Stimulated activated CD8-positive, alpha-beta memory T cell treated with anti-CD3 and anti-CD28 coated beads, Interleukin-12 subunit alpha, Interleukin-12 subunit beta, amount 100 ng/mL, for 4 hours (primary cell): Measurements from ENCODE around the gene CRABP2.

Source experiments
- DNase-seq: peaks from one replicate; pipeline ENCODE4 v3.0.0-alpha.2; 2020; ENCODE audit warnings: low read depth

The CRABP2 gene

GRCh38 chr1:156742017-156742416 is 36.6 kb upstream of the CRABP2 start:
- DNase-seq = no peak

- DNase-seq = no peak
These were observed 36.1 kb upstream of the CRABP2 start for GRCh38 chr1:156741481-156741983.

- peak; percentile 91 for DNase-seq
These were observed 35.5 kb upstream of the CRABP2 start, which contains the start of gene MRPL24 for GRCh38 chr1:156740741-156741480. MRPL24 (minus strand) TSS chr1:156741088; CDS start chr1:156738704, 2,384 bp downstream.

GRCh38 chr1:156740237-156740740 is 34.9 kb upstream of the CRABP2 start:
- DNase-seq = no peak

DNA sequence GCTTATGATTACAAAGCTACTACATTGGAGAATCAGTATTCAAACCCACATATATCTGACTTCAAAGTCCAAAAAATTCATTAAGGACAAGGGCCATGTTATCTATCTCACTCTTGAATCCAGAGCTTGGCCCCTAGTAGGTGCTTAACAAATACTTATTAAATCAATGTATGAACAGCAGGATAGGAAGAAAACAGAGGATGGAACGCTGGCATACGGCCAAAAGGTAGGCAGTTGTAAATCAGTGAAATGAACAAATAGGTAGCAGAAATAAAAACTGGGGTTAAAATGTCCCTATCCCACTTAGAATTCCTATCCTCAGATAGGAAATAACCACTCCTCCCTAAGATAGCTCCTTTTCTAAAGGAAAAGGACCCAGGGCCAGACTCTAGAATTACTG is 33.5 kb upstream of the CRABP2 start:
- no peak for DNase-seq

GRCh38 chr1:156738407-156738806 is 33.0 kb upstream of the CRABP2 start:
- DNase-seq = no peak

- DNase-seq = no peak
These were observed 28.7 kb upstream of the CRABP2 start for GRCh38 chr1:156733989-156734584.

- peak; percentile 88 for DNase-seq
These were observed 23.4 kb upstream of the CRABP2 start, which contains the start of gene ISG20L2 for GRCh38 chr1:156728599-156729462. ISG20L2 (minus strand) TSS chr1:156728766; CDS start chr1:156727652, 1,114 bp downstream.

DNA sequence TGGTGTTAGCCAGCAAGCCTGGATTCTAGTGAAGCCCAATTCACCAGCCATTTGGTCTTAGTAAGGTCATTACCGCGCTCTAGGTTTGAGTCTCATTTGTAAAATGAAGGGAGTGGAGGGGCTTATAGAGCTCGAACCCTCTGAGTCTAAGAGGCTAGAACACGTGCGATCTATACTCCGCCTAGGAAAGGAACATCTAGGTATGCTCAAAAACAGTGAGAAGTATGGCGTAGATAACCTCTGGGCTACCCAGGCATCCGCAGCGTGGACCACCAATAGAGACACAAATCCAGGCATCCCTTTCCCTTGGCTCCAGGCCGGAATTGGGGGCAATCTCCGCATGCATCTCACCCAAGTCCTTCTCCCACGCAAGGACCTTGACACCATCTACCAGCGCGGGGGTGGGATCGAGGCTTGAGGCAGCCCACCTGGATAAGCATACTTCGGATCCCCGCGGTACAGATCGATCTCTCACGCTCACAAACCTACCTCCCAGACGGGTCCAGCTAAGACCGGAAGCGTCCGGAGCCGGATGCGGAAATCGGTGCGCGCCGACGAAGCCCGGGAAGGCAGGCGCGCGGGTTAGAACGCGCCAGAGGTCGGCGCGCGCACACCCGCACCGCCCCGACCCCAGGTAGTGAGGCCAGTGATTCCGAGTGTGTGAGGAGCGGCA is 22.7 kb upstream of the CRABP2 start, which contains the start of gene METTL25B:
Gene METTL25B, plus strand, starts transcription at position 544 of the 673 bp plus-strand sequence. CDS start 636 bp downstream, outside the sequence.
- DNase-seq = no peak

DNA sequence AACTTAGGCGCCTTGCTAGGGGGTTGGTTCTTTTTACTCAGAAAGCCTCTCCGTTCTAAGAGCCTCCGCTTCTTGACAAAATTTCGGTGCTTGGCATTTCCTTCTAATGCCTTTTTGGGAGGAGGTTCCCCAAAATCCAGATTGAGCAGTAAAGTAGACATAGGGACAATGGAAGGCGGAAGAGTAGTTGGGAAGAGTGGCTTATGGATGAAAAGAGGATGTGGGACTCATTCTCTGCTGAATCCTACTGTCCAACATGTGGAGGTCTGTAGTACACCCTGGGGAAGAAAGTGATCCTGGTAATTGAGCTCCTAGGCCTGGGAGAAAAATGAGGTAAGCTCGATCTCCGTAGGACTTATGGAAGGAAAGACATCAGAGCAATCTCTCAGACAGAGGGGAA is 22.1 kb upstream of the CRABP2 start:
- no peak for DNase-seq

- DNase-seq = no peak
These were observed 21.3 kb upstream of the CRABP2 start for GRCh38 chr1:156726549-156727226.

DNA sequence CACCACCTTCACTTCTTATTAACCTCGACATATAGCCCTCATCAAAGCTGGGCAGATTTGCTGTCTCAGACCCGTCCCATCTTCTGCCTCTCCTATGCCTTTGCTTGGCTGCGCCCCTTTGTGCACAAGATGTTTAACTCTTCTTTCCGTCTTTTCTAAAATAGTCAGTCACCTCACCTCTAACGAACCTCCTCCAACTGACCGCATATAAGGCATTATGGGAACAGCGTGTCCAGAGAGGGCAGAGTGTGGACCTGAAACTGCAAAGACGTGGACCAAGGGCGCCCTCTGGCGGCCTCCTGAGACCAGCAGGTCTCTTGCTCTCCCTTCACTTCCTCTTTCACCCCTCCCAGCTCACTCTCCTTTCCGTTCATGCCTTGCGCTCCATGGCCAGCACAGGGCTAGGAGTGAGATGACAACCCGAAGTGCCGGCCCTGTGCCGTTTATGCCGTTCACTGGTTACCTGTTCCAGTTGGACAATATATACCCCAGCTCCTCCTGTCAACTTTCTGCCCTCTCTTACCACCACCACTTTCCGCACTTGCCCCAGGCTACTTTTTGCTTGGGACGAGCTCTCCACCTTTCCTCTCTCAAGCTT is 20.4 kb upstream of the CRABP2 start:
- DNase-seq = peak; percentile 56

- no peak for DNase-seq
These were observed 16.2 kb upstream of the CRABP2 start for GRCh38 chr1:156721535-156721934.

GRCh38 chr1:156721131-156721530 is 15.7 kb upstream of the CRABP2 start:
- DNase-seq = no peak

GRCh38 chr1:156717351-156717750 is 12.0 kb upstream of the CRABP2 start:
- no peak for DNase-seq

DNA sequence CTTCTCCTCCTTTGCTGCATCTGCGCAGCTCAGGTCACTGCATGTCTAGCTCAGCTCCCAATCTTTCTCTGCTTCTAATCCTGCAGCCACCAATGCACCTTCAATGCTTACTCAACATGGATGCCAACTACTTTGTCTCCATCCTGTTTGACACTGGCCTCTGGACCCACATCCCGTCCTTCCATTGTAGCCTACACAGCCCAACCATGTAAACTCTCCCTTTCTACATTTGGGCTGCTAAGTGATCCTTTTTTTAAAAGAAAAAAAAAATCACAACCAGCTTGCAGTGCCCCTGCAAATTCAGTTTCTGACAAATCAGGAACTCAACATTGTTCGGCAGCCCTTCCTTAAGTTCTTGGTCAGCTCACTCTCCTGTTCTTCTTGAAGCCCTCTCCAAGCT is 9.4 kb upstream of the CRABP2 start:
- no peak for DNase-seq

DNA sequence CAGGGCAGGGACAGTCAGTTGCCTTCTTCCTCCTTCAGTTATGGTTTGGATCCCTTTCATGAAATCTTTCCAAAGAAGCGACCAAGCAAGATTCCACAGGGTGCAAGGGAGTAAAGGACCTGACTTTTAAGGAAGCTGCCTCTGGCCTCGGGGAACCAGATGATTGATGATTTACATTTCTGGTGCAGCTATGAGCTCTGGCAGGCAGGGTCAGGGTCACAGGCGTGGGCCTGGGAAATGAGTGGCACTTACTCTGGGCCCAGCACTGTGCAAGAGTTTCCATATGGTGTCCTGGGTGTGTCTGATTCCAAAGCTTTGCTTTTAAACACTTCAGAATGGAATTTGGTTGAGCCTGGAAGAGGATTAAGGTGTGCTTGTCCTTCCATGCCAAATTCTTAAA is 7.2 kb upstream of the CRABP2 start:
- DNase-seq = no peak

DNA sequence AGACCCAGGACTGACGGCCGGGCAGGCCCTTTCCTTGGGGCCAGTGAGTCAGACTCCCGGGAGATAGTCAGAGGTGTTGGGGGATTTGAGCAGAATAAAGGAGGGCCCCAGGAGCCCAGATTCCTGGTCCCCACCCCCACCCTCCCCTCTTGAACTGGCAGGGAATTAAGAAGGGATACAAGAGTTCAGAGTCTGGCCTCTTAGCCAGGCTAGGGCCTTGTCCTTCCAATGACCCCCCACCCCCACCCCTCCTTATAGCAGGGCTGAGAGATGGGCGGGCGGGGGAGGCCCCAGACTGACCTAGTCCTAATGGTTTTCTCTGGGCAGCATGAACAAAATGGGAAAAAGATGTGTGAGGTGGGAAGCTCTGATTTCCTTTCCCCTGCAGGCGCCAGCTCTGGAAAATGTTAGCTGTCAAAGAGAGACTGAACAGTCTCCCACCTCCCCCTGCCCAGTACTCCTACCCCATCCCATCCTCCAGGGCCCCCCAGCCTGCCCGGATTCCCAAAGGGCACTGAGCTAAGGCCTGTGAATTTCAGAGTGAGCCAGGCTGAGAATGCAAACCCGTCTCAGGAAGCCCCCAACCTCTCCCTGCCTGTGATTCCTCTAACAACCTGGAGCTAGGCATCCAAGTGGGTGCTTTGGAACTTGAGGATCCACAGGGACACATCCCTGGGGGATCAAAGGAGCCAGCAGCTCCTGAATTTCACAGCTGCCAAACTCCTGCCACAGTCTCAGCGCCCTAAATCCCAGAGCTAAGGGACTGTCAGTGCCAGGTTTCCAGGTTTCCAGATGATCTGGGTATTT is 5.8 kb upstream of the CRABP2 start:
- no peak for DNase-seq

GRCh38 chr1:156709757-156710489 is 4.5 kb upstream of the CRABP2 start:
- no peak for DNase-seq
